Transverse colon (tissue), 3 donors: Measurements from ENCODE around the gene CELSR1.

Experiments used
- CTCF ChIP-seq, 5 experiments: fragments of 200-600 bp in 3 of 5; fragments of 450-650 bp in 2 of 5; sonication (generic) in 3 of 5; IDR thresholded peaks; 1 replicate in 2 of 5; 2 replicates in 3 of 5; pipeline ENCODE4 v1.5.1; 2016 to 2017; ENCODE audit warnings: antibody characterized with exemption in 5 of 5, inconsistent platforms in 3 of 5, mild to moderate bottlenecking in 2 of 5, moderate library complexity in 1 of 5
- POLR2A ChIP-seq: fragments of 450-650 bp; IDR thresholded peaks from one replicate; pipeline ENCODE4 v1.6.1; 2016; ENCODE audit warnings: antibody characterized with exemption, mild to moderate bottlenecking, moderate library complexity

GRCh38 chr22:46547883-46548244 lies 10.4 kb upstream of the CELSR1 start:
- TF ChIP-seq CTCF (IDR thresholded peaks at IDR 0.05): no peak
- no peak for TF ChIP-seq POLR2A
